ENCODE measurements around the gene POLG2.

DNA sequence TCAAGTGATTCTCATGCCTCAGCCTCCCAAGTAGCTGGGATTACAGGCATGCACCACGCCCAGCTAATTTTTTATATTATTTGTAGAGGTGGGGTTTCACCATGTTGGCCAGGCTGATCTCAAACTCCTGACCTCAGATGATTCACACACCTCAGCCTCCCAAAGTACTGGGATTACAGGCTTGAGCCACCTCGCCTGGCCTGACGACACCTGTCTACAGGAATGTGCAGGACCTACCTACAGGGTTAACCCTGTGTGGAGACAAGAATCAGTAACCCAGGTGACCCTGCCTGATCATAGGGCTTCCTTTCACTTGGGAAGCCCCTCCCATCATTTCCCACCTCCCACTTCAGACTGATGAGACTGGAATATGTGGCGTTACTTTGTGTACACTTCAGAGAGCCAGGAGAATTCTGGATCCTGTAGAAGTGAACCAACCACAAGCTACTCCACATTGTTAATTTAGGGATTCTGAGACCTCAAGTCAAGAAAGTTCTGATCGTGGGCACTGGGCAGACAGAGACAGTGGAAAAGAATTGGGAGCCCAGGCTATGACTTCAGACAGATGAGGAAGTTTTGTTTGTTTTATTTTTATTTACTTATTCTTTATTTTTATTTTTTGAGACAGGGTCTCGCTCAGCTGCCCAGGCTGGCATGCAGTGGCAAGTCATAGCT lies 53.6 kb downstream of the POLG2 start:
- TF ChIP-seq, protein P1, sequence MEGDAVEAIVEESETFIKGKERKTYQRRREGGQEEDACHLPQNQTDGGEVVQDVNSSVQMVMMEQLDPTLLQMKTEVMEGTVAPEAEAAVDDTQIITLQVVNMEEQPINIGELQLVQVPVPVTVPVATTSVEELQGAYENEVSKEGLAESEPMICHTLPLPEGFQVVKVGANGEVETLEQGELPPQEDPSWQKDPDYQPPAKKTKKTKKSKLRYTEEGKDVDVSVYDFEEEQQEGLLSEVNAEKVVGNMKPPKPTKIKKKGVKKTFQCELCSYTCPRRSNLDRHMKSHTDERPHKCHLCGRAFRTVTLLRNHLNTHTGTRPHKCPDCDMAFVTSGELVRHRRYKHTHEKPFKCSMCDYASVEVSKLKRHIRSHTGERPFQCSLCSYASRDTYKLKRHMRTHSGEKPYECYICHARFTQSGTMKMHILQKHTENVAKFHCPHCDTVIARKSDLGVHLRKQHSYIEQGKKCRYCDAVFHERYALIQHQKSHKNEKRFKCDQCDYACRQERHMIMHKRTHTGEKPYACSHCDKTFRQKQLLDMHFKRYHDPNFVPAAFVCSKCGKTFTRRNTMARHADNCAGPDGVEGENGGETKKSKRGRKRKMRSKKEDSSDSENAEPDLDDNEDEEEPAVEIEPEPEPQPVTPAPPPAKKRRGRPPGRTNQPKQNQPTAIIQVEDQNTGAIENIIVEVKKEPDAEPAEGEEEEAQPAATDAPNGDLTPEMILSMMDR (IDR thresholded peaks at IDR 0.05; ENCODE audit: low read depth, low read length, poor library complexity, severe bottlenecking), result no peak
- TF ChIP-seq EZH2phosphoT487 (IDR thresholded peaks at IDR 0.05; ENCODE audit: borderline replicate concordance, low read length), result no peak

Data from DOHH2 (cell line).